Endothelial cell of umbilical vein (primary cell): Measurements from ENCODE around the gene CREB3. TPM values are rescaled to one million over a fixed set of nuclear protein-coding genes. Genes with fewer than 3 reads are reported as not detected.
A peak's percentile ranks its signal among the peaks of the same experiment; 100 is the strongest.

Experiments
- BruUV-seq: library from RNA; stranded (reverse); fragments of 400-500 nt; replicated peaks from 2 replicates; lab custom pipeline; 2021; lab: Mats Ljungman, UMichigan
- CTCF ChIA-PET: fragments of 300-600, 350-600 bp; sonication (Branson Sonifier 250); formaldehyde crosslinking; loops from one replicate; lab custom pipeline; 2021; ENCODE audit warnings: antibody characterized with exemption, inconsistent platforms; lab: Charles Lee
- POLR2A ChIA-PET: fragments of 300-600, 350-600 bp; sonication (Branson Sonifier 250); formaldehyde crosslinking; loops from one replicate; lab custom pipeline; 2021; ENCODE audit warnings: antibody characterized with exemption, inconsistent platforms; lab: Charles Lee
- DNase-seq: peaks from one replicate; pipeline ENCODE4 v3.0.0-alpha.2; 2011; ENCODE audit warnings: low read depth, low spot score
- FAIRE-seq: peaks from 2 replicates; lab custom pipeline; 2011; peaks lifted over from hg19 to GRCh38; lab: Jason Lieb, UNC
- H2AFZ ChIP-seq: 2 replicates; pipeline ENCODE4 v1.6.0; 2012; ENCODE audit warnings: low read depth, low read length, control low read depth, inconsistent platforms
- H3K27ac ChIP-seq: 2 replicates; pipeline ENCODE4 v1.5.1; 2011; ENCODE audit warnings: low read depth, mild to moderate bottlenecking, control low read depth, low read length, moderate library complexity; ENCODE audit not compliant: insufficient read depth
- H3K27me3 ChIP-seq, 2 experiments: 2 replicates each; pipeline versions ENCODE4 v1.6.0 to v1.6.1; 2011; ENCODE audit warnings: low read length in 2 of 2, mixed read lengths in 1 of 2; ENCODE audit not compliant: control insufficient read depth in 2 of 2, insufficient read depth in 2 of 2
- H3K36me3 ChIP-seq, 2 experiments: 2 replicates in 1 of 2; 3 replicates in 1 of 2; pipeline ENCODE4 v1.5.1; 2011; ENCODE audit warnings: low read length in 2 of 2, mild to moderate bottlenecking in 1 of 2, moderate library complexity in 1 of 2; ENCODE audit not compliant: control insufficient read depth in 2 of 2, insufficient read depth in 2 of 2; ENCODE audit errors: extremely low read depth in 1 of 2
- H3K4me1 ChIP-seq: 3 replicates; pipeline ENCODE4 v1.5.1; 2011; ENCODE audit warnings: mild to moderate bottlenecking, low read length; ENCODE audit not compliant: control insufficient read depth, insufficient read depth; ENCODE audit errors: extremely low read depth
- H3K4me2 ChIP-seq: 2 replicates; pipeline ENCODE4 v1.6.1; 2011; ENCODE audit warnings: low read length, control low read depth, mixed read lengths; ENCODE audit not compliant: insufficient read depth
- H3K4me3 ChIP-seq, 3 experiments: fragments of 200-600 bp in 1 of 3; sonication (generic), shearing (Covaris generic) in 1 of 3; replicated peaks in 1 of 3; 2 replicates each; pipeline ENCODE4 v1.5.1; 2011 to 2016; ENCODE audit warnings: control low read depth in 3 of 3, low read length in 3 of 3, mild to moderate bottlenecking in 2 of 3, inconsistent platforms in 1 of 3, low read depth in 1 of 3, moderate library complexity in 1 of 3; ENCODE audit not compliant: insufficient read depth in 1 of 3
- H3K79me2 ChIP-seq: 2 replicates; pipeline ENCODE4 v1.6.0; 2012; ENCODE audit warnings: low read length, inconsistent platforms; ENCODE audit not compliant: control insufficient read depth, insufficient read depth
- H3K9ac ChIP-seq: replicated peaks from 2 replicates; pipeline ENCODE3; 2011; ENCODE audit warnings: low read length, control low read depth; ENCODE audit not compliant: insufficient read depth; ENCODE audit errors: extremely low read depth
- H3K9me1 ChIP-seq: replicated peaks from 3 replicates; pipeline ENCODE4 v1.6.0; 2011; ENCODE audit warnings: mild to moderate bottlenecking, low read length; ENCODE audit not compliant: control insufficient read depth, insufficient read depth; ENCODE audit errors: extremely low read depth
- H3K9me3 ChIP-seq: replicated peaks from 2 replicates; pipeline ENCODE4 v1.5.1; 2012; ENCODE audit warnings: low read length, inconsistent platforms; ENCODE audit not compliant: control insufficient read depth, insufficient read depth
- H4K20me1 ChIP-seq: replicated peaks from 2 replicates; pipeline ENCODE3; 2011; ENCODE audit warnings: mild to moderate bottlenecking, low read length; ENCODE audit not compliant: control insufficient read depth, insufficient read depth; ENCODE audit errors: extremely low read depth
- CTCF ChIP-seq, 2 donors: IDR thresholded peaks; 1 replicate in 1 of 2; 2 replicates in 1 of 2; pipeline ENCODE4 v1.5.1; 2011; ENCODE audit warnings: low read length in 2 of 2, mild to moderate bottlenecking in 2 of 2, moderate library complexity in 2 of 2, control low read depth in 1 of 2, inconsistent platforms in 1 of 2, low read depth in 1 of 2; ENCODE audit not compliant: insufficient read depth in 1 of 2; ENCODE audit errors: extremely low read depth in 1 of 2
- EZH2 ChIP-seq: IDR thresholded peaks from 2 replicates; pipeline ENCODE4 v1.6.1; 2012; ENCODE audit warnings: borderline replicate concordance, low read depth, mild to moderate bottlenecking, moderate library complexity, low read length, inconsistent platforms; ENCODE audit not compliant: severe bottlenecking
- FOS ChIP-seq: IDR thresholded peaks from 2 replicates; pipeline ENCODE4 v1.6.1; 2011; ENCODE audit warnings: mild to moderate bottlenecking, low read length, moderate library complexity, borderline replicate concordance; ENCODE audit not compliant: insufficient read depth
- GATA2 ChIP-seq: IDR thresholded peaks from 2 replicates; pipeline ENCODE4 v1.7.0; 2011; ENCODE audit warnings: low read depth, mild to moderate bottlenecking, moderate library complexity, mixed read lengths, low read length; ENCODE audit not compliant: insufficient read length, insufficient read depth
- JUN ChIP-seq: IDR thresholded peaks from 2 replicates; pipeline ENCODE4 v1.6.1; 2011; ENCODE audit warnings: borderline replicate concordance, low read depth; ENCODE audit not compliant: insufficient read length, insufficient read depth
- MAX ChIP-seq: IDR thresholded peaks from 2 replicates; pipeline ENCODE4 v1.6.1; 2011; ENCODE audit not compliant: insufficient read depth, insufficient read length
- MYC ChIP-seq: IDR thresholded peaks from one replicate; pipeline ENCODE4 v1.6.1; 2011; ENCODE audit warnings: mild to moderate bottlenecking, low read depth, low read length
- POLR2A ChIP-seq: IDR thresholded peaks from 2 replicates; pipeline ENCODE4 v1.6.1; 2012; ENCODE audit warnings: low read depth, mild to moderate bottlenecking, control low read depth, low read length
- POLR2AphosphoS5 ChIP-seq: IDR thresholded peaks from 2 replicates; pipeline ENCODE4 v1.6.1; 2012; ENCODE audit warnings: low read depth, mild to moderate bottlenecking, control low read depth, low read length, moderate library complexity; ENCODE audit not compliant: insufficient read depth
- dilution Hi-C: fragments of 300-500 bp; cut with MboI; formaldehyde crosslinking; loops from one replicate; pipeline ENCODE4 v1.15.0; 2019; ENCODE audit warnings: low sequenced_read_pairs; ENCODE audit not compliant: extremely low pct_ligation_motif_present
- intact Hi-C: fragments of 100-400 bp; cut with micrococcal nuclease; formaldehyde crosslinking; loops from one replicate; pipeline ENCODE4 v1.10.0; 2022
- polyA plus RNA-seq, 4 experiments: library from polyadenylated mRNA; depleted of rRNA in 3 of 4; stranded (reverse) in 3 of 4; unstranded in 1 of 4; fragments of >200 nt; gene quantifications; 2 replicates each; pipeline versions ENCODE4 v1.2.1 to v1.2.3, GENCODE V29; 2011 to 2012; ENCODE audit warnings: missing spikeins in 1 of 4
- total RNA-seq: library from RNA; stranded (reverse); gene quantifications from 2 replicates; pipeline ENCODE4 v1.2.3, GENCODE V29; 2021

Gene CREB3
- total and polyA plus RNA-seq, 2 donors (not counting 3 experiments of a cell fraction or from before 2014, with no cell fraction given): 39.8 to 52.1 TPM

GRCh38 chr9:35746583-35746982, 14.1 kb downstream of the CREB3 start:
- CTCF ChIA-PET: interaction anchor here (0.8 to 7.2 kb wide), 11 partner anchors 10 to 136 kb away, joined by 3 to 86 read pairs (median 6); partner anchors contain the start of gene SPAG8
- Histone ChIP-seq H3K79me2 (peaks cover 72% of the 10 kb centered on the region), H4K20me1 (no peaks in the 10 kb centered on the region), H3K27me3 (no peaks in the 10 kb centered on the region), H3K4me2 (peak overlapping the region; percentile 98), H3K9me1 (no peaks in the 10 kb centered on the region), H3K4me1 (peaks cover 50% of the 10 kb centered on the region), H3K9me3 (no peaks in the 10 kb centered on the region), H3K27ac (peak overlapping the region; percentile 84), H3K4me3 (peak overlapping the region; percentile 66 to 99 (median 87)), H2AFZ (no peak overlapping the region), H3K36me3 (peaks cover 20 to 24% of the 10 kb centered on the region in 2 experiments), H3K9ac (peak overlapping the region; percentile 99)
- TF ChIP-seq FOS: no peak
- no peak for TF ChIP-seq POLR2A
- TF ChIP-seq POLR2AphosphoS5: no peak
- TF ChIP-seq MYC: no peak
- no peak for TF ChIP-seq JUN
- intact Hi-C loops (no loop called here), dilution Hi-C loops (no loop called here)
- POLR2A ChIA-PET: interaction anchor here (0.8 to 1.3 kb wide), 3 partner anchors 9 to 29 kb away, joined by 3 to 4 read pairs (median 4); no protein-coding TSS in a partner anchor
- no peak for FAIRE-seq
- DNase-seq: peak; percentile 17
- no TSS peak for BruUV-seq

- Histone ChIP-seq H3K9me3 (no peaks in the 10 kb centered on the region), H2AFZ (no peak overlapping the region), H3K36me3 (peaks cover 12 to 14% of the 10 kb centered on the region in 2 experiments), H3K4me1 (peaks cover 63% of the 10 kb centered on the region), H3K9me1 (no peaks in the 10 kb centered on the region), H3K4me3 (peak overlapping the region; percentile 66 to 99 (median 87)), H3K4me2 (peak overlapping the region; percentile 98), H3K27me3 (no peaks in the 10 kb centered on the region), H3K79me2 (peaks cover 55% of the 10 kb centered on the region), H4K20me1 (no peaks in the 10 kb centered on the region), H3K27ac (peak overlapping the region; percentile 84), H3K9ac (peak overlapping the region; percentile 99)
- FAIRE-seq (peak; percentile 63), DNase-seq (peak; percentile 26)
- dilution Hi-C loops (no loop called here), intact Hi-C loops (loop anchor here (1.0 to 2.0 kb wide), 2 partner anchors 16 to 39 kb away; partner anchors contain the start of genes CREB3 and TLN1)
- TSS peak; percentile 69 for BruUV-seq
- CTCF ChIA-PET: interaction anchor here (0.6 to 7.2 kb wide), 17 partner anchors 8 to 197 kb away, joined by 3 to 86 read pairs (median 10); partner anchors contain the start of genes CREB3, NPR2, SPAG8 and TLN1
- no peak for TF ChIP-seq POLR2A
- TF ChIP-seq CTCF (IDR thresholded peaks at IDR 0.05; ENCODE audit: extremely low read depth in 1 of 2, insufficient read depth in 1 of 2, low read depth in 1 of 2, low read length in 2 of 2): no peak
- TF ChIP-seq EZH2: no peak
- no peak for TF ChIP-seq JUN
- no peak for TF ChIP-seq POLR2AphosphoS5
- TF ChIP-seq MYC: no peak
- TF ChIP-seq MAX: no peak
- TF ChIP-seq GATA2: no peak
- no peak for TF ChIP-seq FOS
- POLR2A ChIA-PET: interaction anchor here (0.6 to 1.5 kb wide), 6 partner anchors 10 to 54 kb away, joined by 3 to 9 read pairs (median 4); partner anchors contain the start of genes CREB3 and TLN1
These were observed 15.9 kb downstream of the CREB3 start for GRCh38 chr9:35748242-35748857.
